H1 (cell line): Measurements from ENCODE around the gene IRGQ.
A peak's percentile ranks its signal among the peaks of the same experiment; 100 is the strongest.

Source experiments
- NANOG ChIP-seq: IDR thresholded peaks from 2 replicates; pipeline ENCODE4 v1.6.1; 2011; ENCODE audit warnings: low read length, low read depth, mild to moderate bottlenecking, inconsistent platforms; ENCODE audit not compliant: insufficient read depth, poor library complexity, severe bottlenecking
- POLR2AphosphoS5 ChIP-seq: IDR thresholded peaks from 2 replicates; pipeline ENCODE4 v1.6.1; 2011; ENCODE audit warnings: low read depth, low read length
- TAF1 ChIP-seq: IDR thresholded peaks from 2 replicates; pipeline ENCODE4 v1.6.1; 2011; ENCODE audit warnings: mild to moderate bottlenecking, low read depth, low read length
- TF ChIP-seq, protein P1 (sequence below), 3 experiments: IDR thresholded peaks; 1 replicate in 2 of 3; 2 replicates in 1 of 3; pipeline versions ENCODE4 v1.5.1 to v1.6.1; 2011; ENCODE audit warnings: low read length in 3 of 3, mild to moderate bottlenecking in 3 of 3, inconsistent platforms in 2 of 3, low read depth in 1 of 3, moderate library complexity in 1 of 3; ENCODE audit not compliant: insufficient read depth in 1 of 3; ENCODE audit errors: control extremely low read depth in 1 of 3

- TF ChIP-seq POLR2AphosphoS5 (no peak), NANOG (peak; percentile 41), TAF1 (no peak)
- TF ChIP-seq, protein P1, sequence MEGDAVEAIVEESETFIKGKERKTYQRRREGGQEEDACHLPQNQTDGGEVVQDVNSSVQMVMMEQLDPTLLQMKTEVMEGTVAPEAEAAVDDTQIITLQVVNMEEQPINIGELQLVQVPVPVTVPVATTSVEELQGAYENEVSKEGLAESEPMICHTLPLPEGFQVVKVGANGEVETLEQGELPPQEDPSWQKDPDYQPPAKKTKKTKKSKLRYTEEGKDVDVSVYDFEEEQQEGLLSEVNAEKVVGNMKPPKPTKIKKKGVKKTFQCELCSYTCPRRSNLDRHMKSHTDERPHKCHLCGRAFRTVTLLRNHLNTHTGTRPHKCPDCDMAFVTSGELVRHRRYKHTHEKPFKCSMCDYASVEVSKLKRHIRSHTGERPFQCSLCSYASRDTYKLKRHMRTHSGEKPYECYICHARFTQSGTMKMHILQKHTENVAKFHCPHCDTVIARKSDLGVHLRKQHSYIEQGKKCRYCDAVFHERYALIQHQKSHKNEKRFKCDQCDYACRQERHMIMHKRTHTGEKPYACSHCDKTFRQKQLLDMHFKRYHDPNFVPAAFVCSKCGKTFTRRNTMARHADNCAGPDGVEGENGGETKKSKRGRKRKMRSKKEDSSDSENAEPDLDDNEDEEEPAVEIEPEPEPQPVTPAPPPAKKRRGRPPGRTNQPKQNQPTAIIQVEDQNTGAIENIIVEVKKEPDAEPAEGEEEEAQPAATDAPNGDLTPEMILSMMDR (IDR thresholded peaks at IDR 0.05; ENCODE audit: control extremely low read depth in 1 of 3, insufficient read depth in 1 of 3, low read depth in 1 of 3, low read length in 3 of 3): no peak
These were observed 25.7 kb downstream of the IRGQ start for GRCh38 chr19:43570174-43570791.
